Measurements from ENCODE around the gene RASAL2. TPM values are rescaled to one million over a fixed set of nuclear protein-coding genes. Genes with fewer than 3 reads are reported as not detected.

RASAL2 gene
- total RNA-seq, 1 experiment from 2014 or later = 22.2 TPM

DNA sequence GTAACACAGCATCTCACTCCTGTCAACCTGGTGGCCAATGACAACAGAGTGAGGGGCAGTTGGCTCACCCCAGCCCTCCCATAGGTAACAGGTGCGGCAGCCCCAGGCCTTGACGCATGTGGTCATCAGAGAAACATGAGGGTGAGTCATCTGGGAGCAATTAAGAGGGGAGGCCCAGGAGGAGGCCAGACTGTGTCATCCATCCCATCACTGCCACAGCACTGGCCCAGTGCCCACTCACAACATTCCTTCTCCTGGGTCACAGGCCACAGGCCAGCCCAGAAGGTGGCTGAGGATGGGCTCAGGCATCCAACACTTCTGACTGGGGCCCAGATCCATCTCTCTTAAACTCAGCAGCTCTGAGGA, 436.1 kb downstream of the RASAL2 start:
- H3K4me1 ChIP-seq (ENCODE audit: insufficient read depth, low read length) = no peaks in the 10 kb centered on the region
- no peak overlapping the region for H3K18ac ChIP-seq (ENCODE audit: insufficient read length, low read depth, low read length)
- H3K4me3 Mint-ChIP-seq = no peak overlapping the region
- no peak overlapping the region for H2BK120ac ChIP-seq (ENCODE audit: low read depth, low read length, poor library complexity, severe bottlenecking)
- no peak overlapping the region for H2BK12ac ChIP-seq (ENCODE audit: insufficient read length, low read depth, low read length)
- H3K27me3 ChIP-seq (ENCODE audit: insufficient read depth, low read length) = no peaks in the 10 kb centered on the region
- H2BK20ac ChIP-seq (ENCODE audit: low read depth, low read length, poor library complexity, severe bottlenecking) = no peak overlapping the region
- H3K23ac ChIP-seq (ENCODE audit: insufficient read length, low read depth, low read length) = no peak overlapping the region
- peaks cover 2% of the 10 kb centered on the region for H3K23me2 ChIP-seq (ENCODE audit: insufficient read length, low read depth, low read length, poor library complexity, severe bottlenecking)
- no peaks in the 10 kb centered on the region for H4K20me1 ChIP-seq (ENCODE audit: control insufficient read depth, insufficient read depth, insufficient read length)
- DNase-seq = no peak
- H3K9me3 ChIP-seq (ENCODE audit: control insufficient read depth, low read depth, low read length) = no peaks in the 10 kb centered on the region
- no peaks in the 10 kb centered on the region for H3K79me2 ChIP-seq (ENCODE audit: insufficient read depth, low read length)
- no peaks in the 10 kb centered on the region; the same call in none of the 2 replicates for H3K27me3 Mint-ChIP-seq (ENCODE audit: low read depth)
- no peak overlapping the region for H4K5ac ChIP-seq (ENCODE audit: insufficient read length, low read depth, low read length)
- no peak overlapping the region for H3K14ac ChIP-seq (ENCODE audit: insufficient read depth, low read length)
- no peaks in the 10 kb centered on the region for H3K36me3 Mint-ChIP-seq (ENCODE audit: insufficient read depth in 1 of 3, low read depth in 3 of 3)
- H3K4ac ChIP-seq (ENCODE audit: low read depth, low read length) = no peak overlapping the region
- H3K27ac Mint-ChIP-seq = no peak overlapping the region
- H4K8ac ChIP-seq (replicated peaks; ENCODE audit: insufficient read length, low read depth, low read length) = no peak overlapping the region
- H2BK15ac ChIP-seq (ENCODE audit: low read depth, low read length) = no peak overlapping the region
- no peak overlapping the region for H3T11ph ChIP-seq (ENCODE audit: low read length)
- no peak overlapping the region for H2AFZ ChIP-seq (ENCODE audit: low read length)
- H2AK5ac ChIP-seq (ENCODE audit: insufficient read length, low read length) = no peak overlapping the region
- H3K9me3 Mint-ChIP-seq = no peaks in the 10 kb centered on the region
- no CpG with 5 or more reads among the region's 2 CpGs for WGBS (ENCODE audit: extremely low coverage, insufficient read length, low lambda C conversion rate)
- H3K27ac ChIP-seq (ENCODE audit: insufficient read length, low read depth, low read length) = no peak overlapping the region
- H4K91ac ChIP-seq (ENCODE audit: insufficient read length, low read depth, low read length) = no peak overlapping the region
- no peaks in the 10 kb centered on the region for H3K79me1 ChIP-seq (ENCODE audit: insufficient read depth, low read depth, low read length, poor library complexity, severe bottlenecking)
- no peak for TF ChIP-seq CTCF (conservative IDR thresholded peaks at IDR 0.05)
- no peak overlapping the region for H2BK5ac ChIP-seq (ENCODE audit: insufficient read length, low read length)
- H3K4me2 ChIP-seq (ENCODE audit: insufficient read depth, insufficient read length, low read length) = no peak overlapping the region
- H3K4me1 Mint-ChIP-seq = peaks cover 0 to 5% of the 10 kb centered on the region in 2 experiments; a peak in 2 of 4 replicates
- no peak overlapping the region for H3K56ac ChIP-seq (ENCODE audit: insufficient read length, low read depth, low read length)
- H3K9ac ChIP-seq (ENCODE audit: extremely low read depth, insufficient read length, low read length) = no peak overlapping the region
